ENCODE results near the gene NELFCD.
"Not testable (repeated sequence)": the region's sequence is repeated elsewhere in the genome, so short reads cannot be mapped to it uniquely, and the experiment has no call there.

The NELFCD gene

DNA sequence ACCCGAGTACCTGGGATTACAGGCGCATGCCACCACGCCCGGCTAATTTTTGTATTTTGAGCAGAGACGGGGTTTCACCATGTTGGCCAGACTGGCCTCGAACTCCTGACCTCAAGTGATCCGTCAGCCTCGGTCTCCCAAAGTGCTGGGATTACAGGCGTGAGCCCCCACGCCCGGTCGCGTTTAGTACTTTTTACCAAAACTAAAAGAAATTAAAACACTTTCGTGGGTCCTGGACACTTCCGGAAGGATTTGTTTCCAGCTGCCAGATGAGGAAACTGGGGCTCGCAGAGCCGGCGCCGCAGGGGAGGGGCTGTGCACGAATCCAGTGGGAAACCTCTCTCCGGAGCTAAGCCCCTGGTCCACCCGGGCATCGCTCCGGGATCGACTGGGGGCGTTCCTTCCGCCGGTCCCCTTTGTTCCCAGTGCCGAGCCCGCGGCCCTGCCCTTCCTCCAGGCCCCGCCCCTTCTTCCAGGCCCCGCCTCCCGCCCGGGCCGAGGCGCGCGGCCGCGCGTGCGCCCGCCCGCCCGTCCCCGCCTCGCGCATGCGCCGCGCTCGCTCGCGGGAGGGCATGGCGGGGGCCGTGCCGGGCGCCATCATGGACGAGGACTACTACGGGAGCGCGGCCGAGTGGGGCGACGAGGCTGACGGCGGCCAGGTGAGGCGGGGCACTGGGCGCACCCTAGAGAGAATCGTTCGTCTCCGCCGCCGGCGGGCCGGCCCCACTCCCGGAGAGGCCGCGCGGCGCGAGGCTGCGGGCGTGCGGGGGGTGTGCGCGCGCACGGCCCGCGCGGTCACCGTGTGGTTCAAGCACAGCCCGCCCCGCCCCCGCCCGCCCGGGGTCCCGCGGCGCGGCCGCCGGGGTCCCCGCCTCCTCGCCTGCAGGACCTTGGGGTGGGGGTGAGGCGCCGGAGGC is at the start of gene NELFCD:
Gene NELFCD, plus strand, starts transcription at position 546 of the 917 bp plus-strand sequence. Its CDS starts 54 bp downstream, at position 600.
- peak; percentile 86 for DNase-seq (ENCODE audit: low spot score)

DNA sequence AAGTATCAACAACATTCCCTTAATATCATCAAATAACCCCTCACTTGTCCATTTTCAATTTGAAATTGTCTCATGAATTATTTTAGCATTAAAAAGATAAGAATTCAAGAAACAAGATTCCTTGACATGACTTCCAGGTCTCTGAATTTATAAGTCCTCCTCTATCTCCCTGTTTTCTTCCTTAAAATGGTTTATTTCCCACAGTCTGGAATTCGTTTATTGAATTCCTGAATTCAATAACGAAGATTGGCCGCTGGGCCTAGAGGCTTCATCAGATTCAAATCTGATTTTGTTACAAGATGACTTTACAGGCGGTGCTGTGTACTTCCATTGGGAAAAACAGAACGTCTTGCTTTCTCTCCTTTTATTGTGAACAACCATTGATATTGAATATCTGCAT is 48.9 kb upstream of the NELFCD start:
- no peak for DNase-seq (ENCODE audit: low spot score)

DNA sequence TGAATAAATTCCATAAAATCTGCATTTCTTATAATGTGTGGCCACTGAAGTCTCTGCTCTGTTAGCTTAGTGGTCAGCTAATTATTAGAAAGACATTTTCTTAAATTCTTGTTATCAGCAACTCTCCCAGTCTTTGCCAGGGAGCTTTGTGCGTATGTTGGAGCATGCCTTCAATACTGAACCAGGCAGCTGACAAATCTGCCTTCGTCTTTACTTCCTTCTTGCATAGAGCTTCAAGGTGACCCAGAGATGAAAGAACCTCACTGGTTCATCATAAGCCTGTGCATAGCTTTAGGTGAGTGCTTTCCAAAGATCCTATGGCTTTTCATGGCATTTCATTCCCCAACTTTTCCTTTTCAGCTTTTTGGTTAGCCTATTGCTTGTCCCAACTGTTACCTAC is 43.0 kb upstream of the NELFCD start:
- no peak for DNase-seq (ENCODE audit: low spot score)

DNA sequence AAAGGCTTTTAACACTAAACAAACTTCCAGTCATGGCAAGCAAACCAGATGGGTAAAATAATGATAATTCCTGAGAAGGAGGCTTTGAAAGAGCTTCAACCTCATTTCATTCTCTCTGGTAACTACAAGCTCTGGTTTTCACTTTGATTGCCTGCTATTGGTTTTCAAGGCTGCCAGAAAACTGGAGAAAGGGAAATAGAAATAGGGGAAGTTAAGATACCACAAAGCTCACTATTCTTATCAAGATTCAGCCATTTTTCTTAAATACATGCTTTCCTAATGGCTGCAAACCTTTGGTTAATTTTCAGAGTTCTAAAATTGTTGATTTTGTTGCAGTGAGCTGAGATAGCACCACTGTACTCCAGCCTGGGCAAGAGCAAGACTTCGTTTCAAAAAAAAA is 42.5 kb upstream of the NELFCD start:
- DNase-seq (ENCODE audit: low spot score): no peak

GRCh38 chr20:58941471-58941870 is 39.6 kb upstream of the NELFCD start:
- no peak for DNase-seq (ENCODE audit: low spot score)

DNA sequence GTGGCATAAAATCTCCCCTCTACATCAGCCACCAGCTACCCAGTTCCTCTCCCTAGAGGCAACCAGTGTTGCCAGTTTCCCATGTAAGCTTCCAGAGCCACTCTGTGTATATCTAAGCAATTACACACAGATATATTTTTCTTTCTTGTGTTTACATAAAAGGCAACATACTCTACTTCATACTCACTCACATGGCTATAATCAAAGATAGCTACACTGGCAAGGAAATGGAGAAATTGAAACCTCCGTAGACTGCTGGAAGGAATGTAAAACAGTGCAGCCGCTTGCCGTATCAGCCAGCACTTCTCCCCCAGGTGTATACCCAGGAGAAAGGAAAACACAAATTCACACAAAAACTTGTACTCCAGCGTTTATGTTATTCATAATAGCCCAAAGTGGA is 38.5 kb upstream of the NELFCD start:
- no peak for DNase-seq (ENCODE audit: low spot score)

DNA sequence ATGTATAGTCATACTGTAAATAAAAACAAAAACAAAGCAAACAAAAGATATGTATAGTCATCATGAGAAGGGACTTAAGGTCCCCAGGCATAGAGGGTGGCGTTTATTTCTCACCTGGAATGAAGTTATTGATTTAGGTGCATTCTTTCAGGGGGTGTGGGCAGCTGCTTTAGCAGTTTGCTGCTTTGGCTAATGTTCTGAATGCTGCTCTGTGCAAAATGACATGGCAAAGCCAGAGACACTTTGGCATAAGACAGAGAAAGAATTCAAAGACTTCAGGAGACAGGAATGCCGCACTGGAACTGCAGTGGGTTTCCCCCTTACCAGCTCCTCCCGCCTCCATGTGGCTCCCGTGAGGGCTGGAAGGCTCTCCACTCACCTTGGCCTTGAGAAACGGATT is 36.4 kb upstream of the NELFCD start:
- DNase-seq (ENCODE audit: low spot score): no peak

- DNase-seq (ENCODE audit: low spot score): no peak
These were observed 35.0 kb upstream of the NELFCD start for GRCh38 chr20:58945965-58946631.

DNA sequence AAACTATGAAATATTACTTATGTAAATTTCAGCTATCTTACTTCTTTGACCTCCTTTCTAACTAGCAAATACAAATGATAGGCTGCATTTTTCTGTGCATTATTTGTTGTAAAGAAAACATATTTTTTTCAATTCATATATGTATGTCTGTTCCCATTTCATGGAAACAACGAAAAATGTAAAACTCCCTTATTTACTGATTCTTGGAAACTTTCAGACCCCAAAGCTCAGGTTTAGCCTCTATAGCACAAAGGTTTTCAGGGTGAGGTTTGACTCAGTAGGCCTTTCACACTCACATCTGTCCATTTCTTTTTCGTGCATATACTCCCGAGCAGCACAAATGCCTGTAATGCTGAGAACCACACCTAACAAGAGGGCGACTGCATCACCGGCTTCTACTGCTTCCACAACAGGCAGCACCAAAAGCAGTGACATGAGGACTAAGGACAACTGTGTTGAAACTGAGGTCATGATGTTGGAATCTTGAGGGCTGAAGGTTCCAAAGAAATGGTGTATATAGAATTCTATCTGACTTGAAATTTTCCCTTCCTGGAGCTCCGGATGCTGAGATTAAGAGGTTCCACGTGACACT is 33.2 kb upstream of the NELFCD start:
- not testable (repeated sequence) for DNase-seq (ENCODE audit: low spot score)

- DNase-seq (ENCODE audit: low spot score): no peak
These were observed 30.5 kb upstream of the NELFCD start for GRCh38 chr20:58950603-58951002.

DNA sequence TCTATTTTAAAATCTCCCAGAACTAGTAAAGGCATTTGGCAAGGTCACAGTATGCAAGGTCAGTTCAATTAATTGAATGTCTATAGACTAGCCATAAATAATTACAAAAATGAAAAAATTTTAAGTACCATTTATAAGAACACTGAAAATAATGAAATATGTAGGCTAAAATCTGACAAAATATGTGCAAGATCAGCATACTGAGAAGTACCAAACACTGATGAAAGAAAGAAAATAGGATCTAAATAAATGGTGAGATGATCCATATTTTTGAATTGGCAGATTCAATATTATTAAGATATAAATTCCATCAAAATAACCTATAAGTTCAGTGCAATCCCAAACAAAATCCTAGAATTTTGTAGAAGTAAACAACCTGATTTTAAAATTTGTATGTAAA is 28.0 kb upstream of the NELFCD start:
- DNase-seq (ENCODE audit: low spot score): no peak

- DNase-seq (ENCODE audit: low spot score): no peak
These were observed 25.0 kb upstream of the NELFCD start for GRCh38 chr20:58956078-58956477.

DNA sequence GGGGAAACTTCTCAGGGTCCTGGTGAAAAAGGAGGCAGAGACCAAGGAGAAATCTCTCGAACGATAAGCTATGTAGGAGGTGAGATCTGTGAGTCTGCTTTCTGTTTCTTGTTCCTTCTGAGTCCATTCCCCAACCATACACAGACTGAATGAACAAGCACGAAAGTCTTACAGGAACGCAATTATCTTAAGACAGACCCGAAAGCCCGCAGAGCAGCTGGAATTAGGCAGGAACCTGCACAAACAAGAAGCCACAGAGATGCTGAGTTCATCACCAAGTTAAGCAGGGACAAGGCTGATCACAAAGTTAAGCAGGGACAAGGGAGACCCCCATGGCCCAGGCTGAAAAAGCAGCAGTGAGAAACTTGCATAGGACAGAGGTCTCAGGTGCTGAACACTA is 21.4 kb upstream of the NELFCD start:
- no peak for DNase-seq (ENCODE audit: low spot score)

DNA sequence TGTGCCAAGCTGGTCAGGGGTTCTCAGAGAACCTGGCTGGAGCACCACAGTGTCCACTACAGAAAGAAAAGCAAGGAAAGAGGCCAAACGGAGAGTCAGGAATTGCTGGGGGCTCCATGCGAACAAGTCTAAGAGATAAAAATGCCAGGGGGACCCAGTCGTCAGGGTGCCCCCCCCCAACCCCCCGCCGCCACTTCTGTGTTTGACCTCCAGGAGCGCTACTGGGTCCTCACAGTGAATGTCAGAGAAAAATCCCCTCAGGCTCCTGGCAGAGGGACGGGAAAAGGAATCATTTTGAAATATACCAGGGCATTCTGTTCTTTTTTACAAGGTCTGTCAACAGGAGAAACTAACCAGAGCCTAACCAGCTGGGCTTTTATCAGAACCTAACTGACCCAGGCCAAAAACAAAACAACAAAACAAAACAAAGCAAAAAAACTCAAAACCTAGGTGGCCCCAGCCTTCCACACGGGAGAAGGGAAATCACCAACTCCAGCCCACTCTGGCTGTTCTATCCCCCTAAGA is 17.9 kb upstream of the NELFCD start:
- no peak for DNase-seq (ENCODE audit: low spot score)

- not testable (repeated sequence) for DNase-seq (ENCODE audit: low spot score)
These were observed 17.1 kb upstream of the NELFCD start for GRCh38 chr20:58963922-58964321.

- no peak for DNase-seq (ENCODE audit: low spot score)
These were observed 15.6 kb upstream of the NELFCD start for GRCh38 chr20:58965270-58966064.

DNA sequence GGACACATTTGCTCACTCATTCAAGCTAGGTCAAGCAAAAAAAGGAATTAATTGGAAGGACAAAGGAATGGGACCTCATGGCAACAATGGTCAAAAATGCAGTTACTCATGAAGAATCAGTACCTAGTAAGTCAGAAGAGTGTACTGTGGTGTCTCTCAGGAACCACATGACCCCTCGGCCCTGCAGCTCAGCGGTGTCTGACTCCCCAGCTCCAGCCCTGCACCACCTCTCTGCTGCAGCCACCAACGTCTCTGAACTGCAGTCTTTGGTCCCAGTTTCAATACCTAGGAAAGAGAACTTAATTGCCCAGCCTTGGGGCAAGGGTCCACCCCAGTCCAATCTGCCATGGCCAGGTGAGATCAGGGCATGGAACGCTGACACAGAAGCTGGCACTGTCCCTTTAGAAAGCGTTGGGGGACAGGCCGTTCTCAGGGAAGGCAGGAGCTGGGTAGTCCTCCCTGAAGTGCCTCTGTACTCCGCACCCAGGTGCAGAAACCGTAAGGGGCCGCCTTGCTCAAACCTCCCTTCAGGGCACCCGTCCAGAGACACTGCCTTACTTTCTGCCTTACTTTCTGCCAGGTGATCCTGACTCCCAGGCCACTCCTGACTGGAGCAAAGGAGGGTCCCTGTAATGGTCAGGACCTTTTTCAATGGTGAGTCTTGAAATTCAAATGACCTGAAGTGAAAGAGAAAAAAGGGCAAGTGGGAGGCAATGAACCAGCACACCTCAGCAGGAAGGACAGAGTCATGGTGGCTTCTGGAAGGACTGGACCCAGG is 13.2 kb upstream of the NELFCD start:
- DNase-seq (ENCODE audit: low spot score): no peak

- no peak for DNase-seq (ENCODE audit: low spot score)
These were observed 11.6 kb upstream of the NELFCD start for GRCh38 chr20:58969439-58969838.

DNA sequence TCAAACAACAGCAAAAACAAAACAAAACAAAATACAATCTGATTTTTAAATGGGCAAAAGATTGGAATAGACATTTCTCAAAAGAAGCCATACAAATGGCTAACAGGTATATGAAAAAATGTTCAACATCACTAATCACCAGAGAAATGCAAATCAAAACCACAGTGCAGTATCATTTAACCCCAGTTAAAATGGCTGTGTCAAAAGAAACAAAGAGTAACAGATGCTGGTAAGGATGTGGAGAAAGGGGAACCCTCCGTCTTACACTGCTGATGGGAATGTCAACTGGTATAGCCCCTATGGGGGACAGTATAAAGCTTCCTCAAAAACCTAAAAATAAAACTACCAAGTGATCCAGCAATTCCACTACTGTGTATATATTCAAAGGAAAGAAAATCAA is 10.9 kb upstream of the NELFCD start:
- DNase-seq (ENCODE audit: low spot score): no peak

DNA sequence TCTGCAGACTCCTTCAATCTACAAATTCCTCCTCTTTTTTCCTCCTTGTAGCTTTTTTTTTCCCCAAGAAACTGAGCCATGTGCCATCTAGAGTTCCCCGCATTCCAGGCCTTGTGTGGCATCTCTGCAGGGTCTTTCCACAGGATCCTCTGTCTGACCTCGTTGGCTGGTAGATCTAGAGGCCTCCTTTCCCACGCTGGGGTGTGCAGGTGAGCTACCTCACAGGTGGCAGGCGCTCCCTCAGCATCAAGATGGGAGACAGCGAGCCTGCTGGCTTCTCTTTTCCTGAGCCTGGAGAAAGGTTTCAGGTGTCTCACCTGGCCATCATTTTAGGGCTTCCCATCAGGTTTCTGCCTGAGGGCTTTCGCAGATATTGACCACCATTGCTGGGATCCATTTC is 9.6 kb upstream of the NELFCD start:
- DNase-seq (ENCODE audit: low spot score): no peak

DNA sequence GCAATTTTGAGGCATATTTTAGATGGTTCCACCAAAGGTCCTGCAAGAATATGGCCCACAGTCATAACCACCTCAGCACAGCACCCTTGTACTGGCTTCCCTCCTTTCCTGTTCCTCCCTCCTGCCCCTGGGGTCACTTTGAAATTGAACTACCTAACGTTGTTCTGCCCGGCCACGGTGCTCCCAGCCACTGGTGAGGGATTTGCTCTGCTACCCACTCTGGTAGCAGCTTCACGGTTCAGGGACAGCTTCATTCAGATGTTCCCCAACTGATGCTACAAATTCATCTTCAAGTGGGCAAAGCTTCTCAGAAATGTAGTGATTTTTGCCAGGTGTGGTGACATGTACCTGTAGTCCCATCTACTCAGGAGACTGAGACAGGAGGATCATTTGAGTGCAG is 7.9 kb upstream of the NELFCD start:
- no peak for DNase-seq (ENCODE audit: low spot score)

Measured in Ammon's horn (tissue), 1 donor.